ENCODE results near the gene PKD1. TPM values are rescaled to one million over a fixed set of nuclear protein-coding genes. Genes with fewer than 3 reads are reported as not detected.
"Not testable (repeated sequence)": the region's sequence is repeated elsewhere in the genome, so short reads cannot be mapped to it uniquely, and the experiment has no call there.

PKD1 gene
- total RNA-seq, 4 donors from 2014 or later = 181 to 492 (median 352) TPM

DNA sequence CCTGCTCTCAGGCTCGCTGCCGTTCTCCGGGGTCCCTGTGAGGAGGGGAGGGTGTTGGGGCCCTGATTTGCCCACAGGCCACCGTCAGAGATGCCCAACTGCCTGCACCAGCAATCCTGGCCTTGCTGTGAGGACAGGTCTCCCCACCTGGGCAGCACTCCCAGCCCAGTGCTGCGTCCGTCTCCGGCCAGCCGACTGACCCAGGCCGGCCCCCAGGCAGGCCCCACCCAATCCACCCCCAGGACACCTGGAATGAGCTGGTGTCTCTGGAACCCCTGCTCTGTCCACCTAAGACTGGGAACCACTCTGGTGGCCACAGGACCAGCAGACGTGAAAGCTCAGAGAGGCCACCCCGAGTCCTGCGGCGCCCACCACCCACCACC lies 20.1 kb downstream of the PKD1 start:
- TF ChIP-seq, protein P1, sequence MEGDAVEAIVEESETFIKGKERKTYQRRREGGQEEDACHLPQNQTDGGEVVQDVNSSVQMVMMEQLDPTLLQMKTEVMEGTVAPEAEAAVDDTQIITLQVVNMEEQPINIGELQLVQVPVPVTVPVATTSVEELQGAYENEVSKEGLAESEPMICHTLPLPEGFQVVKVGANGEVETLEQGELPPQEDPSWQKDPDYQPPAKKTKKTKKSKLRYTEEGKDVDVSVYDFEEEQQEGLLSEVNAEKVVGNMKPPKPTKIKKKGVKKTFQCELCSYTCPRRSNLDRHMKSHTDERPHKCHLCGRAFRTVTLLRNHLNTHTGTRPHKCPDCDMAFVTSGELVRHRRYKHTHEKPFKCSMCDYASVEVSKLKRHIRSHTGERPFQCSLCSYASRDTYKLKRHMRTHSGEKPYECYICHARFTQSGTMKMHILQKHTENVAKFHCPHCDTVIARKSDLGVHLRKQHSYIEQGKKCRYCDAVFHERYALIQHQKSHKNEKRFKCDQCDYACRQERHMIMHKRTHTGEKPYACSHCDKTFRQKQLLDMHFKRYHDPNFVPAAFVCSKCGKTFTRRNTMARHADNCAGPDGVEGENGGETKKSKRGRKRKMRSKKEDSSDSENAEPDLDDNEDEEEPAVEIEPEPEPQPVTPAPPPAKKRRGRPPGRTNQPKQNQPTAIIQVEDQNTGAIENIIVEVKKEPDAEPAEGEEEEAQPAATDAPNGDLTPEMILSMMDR (IDR thresholded peaks at IDR 0.05) = no peak
- TF ChIP-seq POLR2A (IDR thresholded peaks at IDR 0.05) = no peak
- no peaks in the 10 kb centered on the region for H3K9me3 ChIP-seq
- peaks cover 0 to 50% of the 10 kb centered on the region in 2 donors for H3K36me3 ChIP-seq
- no CpG with 5 or more reads among the region's 13 CpGs for WGBS, 2 donors (ENCODE audit: low coverage in 1 of 2)
- no peaks in the 10 kb centered on the region for H3K27me3 ChIP-seq
- no peak overlapping the region for H3K27ac ChIP-seq
- H3K4me3 ChIP-seq = no peak overlapping the region
- no peak for ATAC-seq
- H3K4me1 ChIP-seq = peaks cover 0 to 43% (median 10%) of the 10 kb centered on the region in 3 donors

DNA sequence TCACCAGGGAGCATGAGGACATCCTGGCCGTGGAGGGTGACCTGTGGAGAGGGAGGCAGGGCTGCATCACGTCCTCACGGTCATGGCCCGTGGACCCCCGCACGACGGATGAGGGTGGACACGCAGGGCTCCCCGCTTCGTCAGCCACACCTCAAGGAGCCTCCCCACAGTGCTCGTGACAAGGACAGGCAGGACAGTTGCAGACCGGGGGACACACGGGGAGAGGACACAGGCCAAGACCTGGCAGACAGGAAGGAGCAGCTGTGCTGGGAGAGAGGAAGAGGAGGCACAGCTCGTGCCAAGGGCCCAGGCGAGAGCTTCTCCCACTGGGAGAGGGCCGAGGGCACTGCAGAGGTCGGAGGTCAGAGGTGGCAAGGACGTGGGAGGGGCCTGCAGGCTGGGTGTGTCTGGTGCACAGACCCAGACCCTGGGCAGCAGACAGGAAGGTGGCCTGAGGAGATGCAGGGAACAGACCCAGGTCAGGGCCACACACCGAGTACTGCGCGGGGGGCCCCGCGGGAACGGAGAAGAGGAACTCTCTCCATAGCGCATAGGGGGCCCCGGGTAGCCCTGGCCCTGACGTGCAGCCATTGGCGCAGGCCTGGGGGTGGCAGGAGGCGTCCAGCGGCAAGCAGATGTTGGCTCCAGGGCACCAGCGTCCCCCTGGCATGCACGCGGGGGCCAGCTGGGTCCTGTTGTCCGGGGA lies 20.7 kb downstream of the PKD1 start:
- H3K4me3 ChIP-seq, ATAC-seq, H3K27ac ChIP-seq, H3K27me3 ChIP-seq, H3K9me3 ChIP-seq: not testable (repeated sequence)
- H3K36me3 ChIP-seq = peaks cover 0 to 55% of the 10 kb centered on the region in 2 donors
- H3K4me1 ChIP-seq = peaks cover 0 to 37% (median 7%) of the 10 kb centered on the region in 3 donors
- 55% methylated on average over 4 of the region's 34 CpGs; no CpG with 5 or more reads in 1 of the 2 donors for WGBS, 2 donors (ENCODE audit: low coverage in 1 of 2)

DNA sequence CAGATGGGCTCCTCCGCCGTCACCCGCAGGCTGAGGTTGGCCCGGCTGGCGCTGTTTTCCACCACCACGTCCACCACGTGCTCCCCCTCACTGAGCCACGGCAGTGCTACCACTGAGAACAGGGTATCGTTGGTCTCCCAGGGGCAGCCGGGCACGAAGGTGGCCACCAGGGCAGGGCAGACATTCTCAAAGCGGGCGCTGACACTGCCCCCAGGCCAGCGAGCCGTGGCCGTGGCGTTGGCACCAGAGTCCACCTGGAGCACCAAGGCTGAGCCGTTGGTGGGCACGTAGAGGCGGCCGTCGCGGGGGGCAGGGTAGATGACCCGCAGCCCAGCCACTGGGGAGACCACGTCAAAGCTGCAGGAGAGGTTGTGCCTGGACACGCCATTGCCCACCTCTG lies 21.5 kb downstream of the PKD1 start:
- not testable (repeated sequence) for H3K9me3 ChIP-seq, ATAC-seq, H3K27ac ChIP-seq, H3K4me3 ChIP-seq, H3K27me3 ChIP-seq
- WGBS, 2 donors (ENCODE audit: low coverage in 1 of 2) = 76% methylated on average over 8 of the region's 26 CpGs; no CpG with 5 or more reads in 1 of the 2 donors
- H3K4me1 ChIP-seq = peaks cover 0 to 29% (median 7%) of the 10 kb centered on the region in 3 donors
- H3K36me3 ChIP-seq = peaks cover 0 to 63% of the 10 kb centered on the region in 2 donors

DNA sequence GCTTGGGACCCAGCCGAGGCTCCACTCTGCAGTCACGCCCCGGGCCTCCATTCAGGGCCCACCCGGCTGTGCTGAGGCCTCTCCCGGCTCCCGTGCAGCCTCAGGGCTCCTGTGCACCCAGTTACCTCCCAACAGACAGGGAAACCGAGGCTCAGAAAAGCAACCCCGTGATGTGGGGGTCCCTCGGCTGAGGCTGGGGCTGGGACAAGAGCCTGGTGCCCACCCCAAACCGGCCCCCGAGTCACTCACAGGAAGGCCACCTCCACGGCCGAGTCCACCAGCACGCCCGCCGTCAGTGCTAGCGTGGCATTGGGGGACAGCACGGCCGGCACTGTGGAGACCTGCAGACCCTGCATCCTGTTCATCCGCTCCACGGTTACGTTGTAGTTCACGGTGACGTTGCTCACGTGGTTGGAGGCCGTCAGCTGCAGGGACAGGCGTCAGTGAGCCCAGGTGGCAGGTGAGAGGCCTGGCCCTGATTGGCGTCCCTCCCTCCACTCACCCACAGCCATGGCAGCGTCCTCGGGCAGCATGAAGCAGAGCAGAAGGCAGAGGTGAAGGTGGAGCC lies 23.1 kb downstream of the PKD1 start:
- H3K9me3 ChIP-seq, H3K27ac ChIP-seq, H3K27me3 ChIP-seq, ATAC-seq, H3K4me3 ChIP-seq: not testable (repeated sequence)
- no CpG with 5 or more reads among the region's 30 CpGs for WGBS, 2 donors (ENCODE audit: low coverage in 1 of 2)
- Histone ChIP-seq H3K4me1 (peaks cover 0 to 16% (median 4%) of the 10 kb centered on the region in 3 donors), H3K36me3 (peaks cover 0 to 79% of the 10 kb centered on the region in 2 donors)

DNA sequence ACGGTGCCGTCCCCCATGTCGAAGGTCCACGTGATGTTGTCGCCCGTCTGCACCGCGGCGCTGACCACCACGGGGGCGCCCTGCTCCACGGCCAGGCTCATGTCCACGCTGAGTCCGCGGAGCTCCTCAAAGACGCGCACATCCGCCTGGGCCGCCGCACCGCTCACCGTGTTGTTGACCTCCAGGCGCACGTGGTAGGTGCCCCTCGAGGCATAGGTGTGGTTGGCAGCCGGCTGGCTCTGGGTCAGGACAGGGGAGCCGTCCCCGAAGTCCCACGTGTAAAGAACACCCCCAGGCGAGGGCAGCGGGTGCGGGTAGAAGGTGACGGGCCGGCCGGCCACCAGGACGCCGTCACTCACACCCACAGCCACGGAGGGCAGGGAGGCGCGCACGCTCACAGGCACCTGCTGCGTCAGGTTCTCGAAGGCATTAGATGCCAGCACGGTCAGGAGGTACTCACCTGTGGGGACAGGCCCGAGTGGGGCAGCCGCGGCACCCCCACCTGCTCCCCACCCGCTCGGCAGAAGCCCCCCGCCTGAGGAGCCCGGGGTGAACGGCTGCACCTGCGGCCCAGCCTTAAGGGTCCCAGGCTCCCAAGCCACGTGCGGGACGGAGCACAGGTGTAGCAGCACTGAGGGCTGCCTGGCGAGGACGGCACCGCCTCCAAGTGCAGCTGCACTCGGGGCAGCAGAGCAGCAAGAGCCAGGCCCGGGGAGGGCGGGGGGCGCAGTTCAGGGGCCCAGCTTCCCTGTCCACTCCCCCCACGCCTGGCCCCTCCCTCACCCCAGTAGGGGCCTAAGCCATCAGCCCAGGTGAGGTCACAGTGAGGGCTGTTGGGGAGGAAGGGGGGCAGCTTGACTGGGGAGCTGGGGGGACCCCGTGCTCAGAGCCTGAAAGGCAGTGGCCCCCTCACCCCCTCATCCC lies 24.0 kb downstream of the PKD1 start:
- H3K36me3 ChIP-seq = peaks cover 0 to 89% of the 10 kb centered on the region in 2 donors
- ATAC-seq, H3K27ac ChIP-seq, H3K9me3 ChIP-seq, H3K27me3 ChIP-seq, H3K4me1 ChIP-seq, H3K4me3 ChIP-seq: not testable (repeated sequence)
- 90% methylated on average over 2 of the region's 65 CpGs; no CpG with 5 or more reads in 1 of the 2 donors for WGBS, 2 donors (ENCODE audit: low coverage in 1 of 2)

DNA sequence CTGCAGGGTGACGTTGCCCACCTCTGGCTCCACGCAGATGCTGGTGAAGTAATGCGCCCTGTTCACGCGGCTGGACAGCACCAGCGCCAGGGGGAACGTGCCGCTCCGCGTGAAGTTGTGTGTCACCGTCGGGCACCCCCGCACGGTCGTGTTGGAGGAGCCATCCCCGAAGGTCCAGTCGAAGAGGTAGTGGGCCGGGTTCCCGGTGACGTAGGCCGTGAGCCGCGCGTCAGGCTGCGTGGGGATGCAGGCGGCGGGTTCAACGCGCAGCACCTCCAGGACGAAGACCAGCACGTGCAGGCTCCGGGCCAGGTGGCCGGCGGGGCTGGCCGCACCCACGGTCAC lies 24.7 kb downstream of the PKD1 start:
- H3K27me3 ChIP-seq, H3K9me3 ChIP-seq, H3K4me3 ChIP-seq, H3K4me1 ChIP-seq, H3K27ac ChIP-seq: not testable (repeated sequence)
- WGBS, 2 donors (ENCODE audit: low coverage in 1 of 2) = 90% methylated on average over 4 of the region's 36 CpGs; no CpG with 5 or more reads in 1 of the 2 donors
- H3K36me3 ChIP-seq = peaks cover 0 to 96% of the 10 kb centered on the region in 2 donors
- ATAC-seq = peak; percentile 31

DNA sequence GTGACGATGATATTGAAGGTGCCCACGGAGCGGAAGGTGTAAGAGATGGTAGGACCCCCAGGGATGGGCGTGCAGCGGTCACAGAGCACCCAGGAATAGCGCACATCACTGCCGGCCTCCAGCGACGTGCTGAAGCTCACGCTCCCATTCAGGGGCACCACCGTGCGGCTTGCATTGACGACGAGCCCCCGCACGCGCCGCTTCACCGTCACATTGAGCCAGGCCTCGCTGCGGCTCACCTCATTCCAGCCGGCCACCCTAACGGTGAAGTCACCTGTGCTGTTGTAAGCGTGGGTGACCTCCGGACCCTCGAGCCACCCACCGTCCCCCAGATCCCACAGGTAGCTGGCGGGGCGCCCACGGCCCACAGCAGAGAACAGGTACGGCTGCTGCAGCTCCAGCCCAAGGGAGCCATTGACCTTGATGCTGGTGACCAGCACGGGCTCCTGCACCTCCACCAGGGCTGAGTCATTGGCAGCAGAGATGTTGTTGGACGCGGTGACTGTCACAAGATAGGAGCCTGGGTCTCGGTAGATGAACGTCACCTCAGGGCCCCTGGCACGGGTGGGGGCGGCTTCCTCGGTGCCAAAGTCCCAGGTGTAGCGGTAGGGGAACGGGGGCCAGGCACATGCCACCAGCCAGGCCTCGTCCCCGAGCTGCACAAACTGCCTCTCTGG lies 25.2 kb downstream of the PKD1 start:
- not testable (repeated sequence) for H3K4me3 ChIP-seq, H3K9me3 ChIP-seq, H3K27me3 ChIP-seq, H3K27ac ChIP-seq, H3K4me1 ChIP-seq
- peaks cover 0 to 98% of the 10 kb centered on the region in 2 donors for H3K36me3 ChIP-seq
- peak; percentile 14 for ATAC-seq
- WGBS, 2 donors (ENCODE audit: low coverage in 1 of 2) = 100% methylated on average over 2 of the region's 43 CpGs; no CpG with 5 or more reads in 1 of the 2 donors

DNA sequence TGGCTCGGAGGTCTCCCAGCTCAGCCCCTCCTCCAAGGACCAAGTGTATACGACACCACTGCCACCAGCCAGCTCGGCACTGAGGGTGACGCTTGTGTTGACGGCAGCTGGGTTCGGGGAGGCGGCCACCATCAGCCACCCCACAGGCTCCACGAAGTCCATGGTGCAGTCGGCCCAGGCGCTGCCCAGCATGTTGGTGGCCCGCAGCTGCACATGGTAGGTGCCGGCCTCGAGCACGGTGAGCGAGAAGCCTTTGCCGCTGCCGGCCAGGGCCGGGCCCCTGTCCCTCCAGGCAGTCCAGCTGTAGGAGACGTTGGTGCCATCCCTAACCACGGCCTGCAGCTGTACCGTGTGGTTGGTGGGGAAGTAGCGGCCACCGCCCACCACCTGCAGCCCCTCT lies 25.8 kb downstream of the PKD1 start:
- not testable (repeated sequence) for H3K27me3 ChIP-seq, H3K4me3 ChIP-seq, H3K9me3 ChIP-seq, ATAC-seq, H3K4me1 ChIP-seq, H3K27ac ChIP-seq
- peaks cover 0 to 98% of the 10 kb centered on the region in 2 donors for H3K36me3 ChIP-seq
- no CpG with 5 or more reads among the region's 23 CpGs for WGBS, 2 donors (ENCODE audit: low coverage in 1 of 2)

DNA sequence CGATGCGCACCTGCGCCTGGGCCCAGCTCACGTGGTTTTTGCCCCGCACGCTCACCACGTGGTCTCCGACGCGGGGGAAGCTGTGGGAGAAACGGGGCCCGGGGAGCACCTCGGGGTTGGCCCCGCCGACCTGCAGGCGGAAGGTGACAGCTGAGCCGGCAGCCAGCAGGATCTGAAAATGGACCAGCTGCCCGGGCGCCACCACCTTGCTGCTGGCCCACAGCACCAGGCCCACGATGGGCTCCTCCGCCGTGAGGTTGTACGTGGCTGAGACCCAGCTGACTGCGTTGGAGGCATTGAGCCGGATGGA lies 26.5 kb downstream of the PKD1 start:
- H3K27ac ChIP-seq, ATAC-seq, H3K4me1 ChIP-seq, H3K27me3 ChIP-seq, H3K4me3 ChIP-seq, H3K9me3 ChIP-seq: not testable (repeated sequence)
- no CpG with 5 or more reads among the region's 25 CpGs for WGBS, 2 donors (ENCODE audit: low coverage in 1 of 2)
- H3K36me3 ChIP-seq = peaks cover 0 to 98% of the 10 kb centered on the region in 2 donors

DNA sequence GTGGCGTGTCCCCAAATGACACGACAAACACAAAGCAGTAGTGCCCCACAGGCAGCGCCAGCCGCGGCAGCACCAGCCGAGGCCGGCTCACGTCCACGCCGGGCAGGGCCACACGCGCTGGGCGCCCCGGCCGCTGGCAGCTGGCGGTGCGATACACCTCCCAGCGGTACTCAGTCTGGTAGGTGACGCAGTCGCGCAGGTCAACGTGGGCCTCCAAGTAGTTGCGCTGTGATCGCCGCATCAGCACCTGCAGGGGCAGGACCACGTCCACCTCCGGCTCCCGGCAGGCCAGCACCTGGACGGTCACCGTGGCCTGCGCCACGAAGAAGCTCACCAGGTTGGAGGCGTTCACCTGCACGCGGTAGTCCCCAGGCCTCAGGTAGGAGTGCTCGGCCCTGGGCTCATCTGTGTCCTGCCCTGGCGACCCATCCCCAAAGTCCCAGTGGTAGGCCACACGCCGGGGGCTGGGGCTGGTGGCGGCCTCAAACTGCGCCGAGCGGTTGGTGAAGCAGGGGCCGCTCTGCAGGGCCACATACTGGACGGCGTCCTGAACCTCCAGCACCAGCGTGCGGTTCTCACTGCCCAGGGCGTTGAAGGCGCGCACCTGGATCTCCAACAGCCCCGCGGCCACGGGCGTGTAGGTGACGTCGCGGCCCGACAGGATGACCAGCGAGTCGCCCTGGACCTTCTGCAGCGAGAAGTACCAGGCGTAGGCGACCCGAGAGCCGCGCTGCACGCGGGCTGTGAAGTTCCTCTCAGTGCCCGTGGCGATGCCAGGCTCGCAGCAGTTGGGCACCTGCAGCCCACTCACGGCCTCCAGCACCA lies 27.0 kb downstream of the PKD1 start:
- H3K27me3 ChIP-seq, H3K4me1 ChIP-seq, H3K4me3 ChIP-seq, H3K9me3 ChIP-seq, H3K27ac ChIP-seq: not testable (repeated sequence)
- WGBS, 2 donors (ENCODE audit: low coverage in 1 of 2) = no CpG with 5 or more reads among the region's 73 CpGs
- ATAC-seq = peak; percentile 29
- peaks cover 0 to 95% of the 10 kb centered on the region in 2 donors for H3K36me3 ChIP-seq

DNA sequence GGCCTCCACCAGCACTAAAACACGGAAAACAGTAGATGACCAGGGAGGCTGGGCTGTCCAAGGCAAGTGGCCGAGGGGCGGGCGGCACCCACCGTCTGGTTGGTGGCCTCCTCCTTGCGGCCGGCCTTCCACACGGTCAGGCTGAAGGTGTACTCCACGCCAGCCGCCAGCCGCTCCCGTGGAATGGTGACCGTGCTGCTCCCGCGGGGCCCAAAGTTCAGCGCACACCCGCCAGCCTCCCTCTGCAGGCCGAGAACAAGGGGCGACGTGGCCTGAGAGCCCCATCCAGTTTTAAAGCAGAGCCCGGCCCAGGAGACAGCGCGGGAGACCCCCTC lies 27.9 kb downstream of the PKD1 start:
- not testable (repeated sequence) for H3K4me3 ChIP-seq, H3K9me3 ChIP-seq, H3K4me1 ChIP-seq, ATAC-seq, H3K27me3 ChIP-seq
- WGBS, 2 donors (ENCODE audit: low coverage in 1 of 2) = 100% methylated on average over 1 of the region's 23 CpGs; no CpG with 5 or more reads in 1 of the 2 donors
- Histone ChIP-seq H3K36me3 (peaks cover 0 to 96% of the 10 kb centered on the region in 2 donors), H3K27ac (peak overlapping the region in 1 of 4 donors; percentile 25)
